MM.1S (cell line): Measurements from ENCODE around the gene LPIN1.
A peak's percentile ranks its signal among the peaks of the same experiment; 100 is the strongest.

ENCODE experiments used
- DNase-seq: peaks from one replicate; pipeline ENCODE4 v3.0.0-alpha.2; 2015
- H2AFZ ChIP-seq: fragments of 300-600 bp; sonication (generic); 2 replicates; pipeline ENCODE4 v1.6.0; 2016; ENCODE audit warnings: antibody characterized with exemption, low read length
- H3F3A ChIP-seq: fragments of 300-600 bp; sonication (generic); 2 replicates; pipeline ENCODE4 v1.6.1; 2016; ENCODE audit warnings: mild to moderate bottlenecking, antibody characterized with exemption, low read length, moderate library complexity, mixed read lengths; ENCODE audit not compliant: insufficient read depth
- H3K27ac ChIP-seq: fragments of 300-600 bp; sonication (generic); 2 replicates; pipeline ENCODE4 v1.5.1; 2016; ENCODE audit warnings: mild to moderate bottlenecking, low read length
- H3K27me3 ChIP-seq: fragments of 300-600 bp; sonication (generic); replicated peaks from 2 replicates; pipeline ENCODE4 v1.6.0; 2016; ENCODE audit warnings: low read length; ENCODE audit not compliant: insufficient read depth
- H3K36me3 ChIP-seq: fragments of 300-600 bp; sonication (generic); replicated peaks from 2 replicates; pipeline ENCODE4 v1.6.1; 2016; ENCODE audit warnings: mild to moderate bottlenecking, low read length, mixed read lengths; ENCODE audit not compliant: insufficient read depth
- H3K4me1 ChIP-seq: fragments of 300-600 bp; sonication (generic); 2 replicates; pipeline ENCODE4 v1.6.1; 2016; ENCODE audit warnings: low read length, mixed read lengths
- H3K4me2 ChIP-seq: fragments of 300-600 bp; sonication (generic); 2 replicates; pipeline ENCODE4 v1.6.0; 2016; ENCODE audit warnings: low read depth, low read length
- H3K4me3 ChIP-seq: fragments of 300-600 bp; sonication (generic); 2 replicates; pipeline ENCODE4 v1.5.1; 2016; ENCODE audit warnings: low read length, mixed read lengths
- H3K79me2 ChIP-seq: fragments of 300-600 bp; sonication (generic); 2 replicates; pipeline ENCODE4 v1.6.1; 2016; ENCODE audit warnings: mixed run types, low read length, mixed read lengths
- H3K9ac ChIP-seq: fragments of 300-600 bp; sonication (generic); 2 replicates; pipeline ENCODE4 v1.6.1; 2016; ENCODE audit warnings: low read length, mixed read lengths
- H3K9me2 ChIP-seq: fragments of 300-600 bp; sonication (generic); replicated peaks from 2 replicates; pipeline ENCODE4 v1.6.1; 2016; ENCODE audit warnings: mild to moderate bottlenecking, low read length, mixed read lengths; ENCODE audit not compliant: insufficient read depth
- H3K9me3 ChIP-seq: fragments of 300-600 bp; sonication (generic); replicated peaks from 2 replicates; pipeline ENCODE4 v1.6.1; 2016; ENCODE audit warnings: mild to moderate bottlenecking, low read length, mixed read lengths; ENCODE audit not compliant: insufficient read depth
- H4K20me1 ChIP-seq: fragments of 300-600 bp; sonication (generic); 2 replicates; pipeline ENCODE4 v1.6.1; 2016; ENCODE audit warnings: mild to moderate bottlenecking, low read length, moderate library complexity, mixed read lengths; ENCODE audit not compliant: insufficient read depth
- CTCF ChIP-seq: fragments of 300-600 bp; sonication (generic); IDR thresholded peaks from 2 replicates; pipeline ENCODE4 v1.5.1; 2016; ENCODE audit warnings: antibody characterized with exemption, low read length, mixed read lengths
- EZH2 ChIP-seq: fragments of 300-600 bp; sonication (generic); optimal IDR thresholded peaks from 2 replicates; pipeline ENCODE3; 2017; ENCODE audit warnings: low read depth, mild to moderate bottlenecking, antibody characterized with exemption, low read length, mixed read lengths
- EZH2phosphoT487 ChIP-seq: fragments of 300-600 bp; sonication (generic); IDR thresholded peaks from 2 replicates; pipeline ENCODE4 v1.6.1; 2018; ENCODE audit warnings: antibody characterized with exemption, low read length

The LPIN1 gene

GRCh38 chr2:11748018-11748860, 1.8 kb downstream of the LPIN1 start:
- Histone ChIP-seq H3K36me3 (no peaks in the 10 kb centered on the region), H3K27me3 (no peaks in the 10 kb centered on the region), H3K9me2 (no peaks in the 10 kb centered on the region), H3K4me1 (peaks cover 63% of the 10 kb centered on the region), H4K20me1 (no peaks in the 10 kb centered on the region), H3K27ac (peak overlapping the region; percentile 98), H3K4me2 (peak overlapping the region; percentile 83), H3K4me3 (peak overlapping the region; percentile 92), H3K9ac (peak overlapping the region; percentile 94), H3K79me2 (peaks cover 79% of the 10 kb centered on the region), H2AFZ (no peak overlapping the region), H3K9me3 (no peaks in the 10 kb centered on the region), H3F3A (peaks cover 92% of the 10 kb centered on the region)
- TF ChIP-seq EZH2phosphoT487 (no peak), CTCF (no peak), EZH2 (no peak)
- DNase-seq: peak; percentile 66

GRCh38 chr2:11748861-11749645, 2.6 kb downstream of the LPIN1 start:
- Histone ChIP-seq H3K9me2 (no peaks in the 10 kb centered on the region), H3K36me3 (no peaks in the 10 kb centered on the region), H3F3A (peaks cover 92% of the 10 kb centered on the region), H4K20me1 (no peaks in the 10 kb centered on the region), H2AFZ (no peak overlapping the region), H3K4me2 (peak overlapping the region; percentile 83), H3K4me1 (peaks cover 60% of the 10 kb centered on the region), H3K4me3 (peak overlapping the region; percentile 92), H3K27ac (peak overlapping the region; percentile 98), H3K9me3 (no peaks in the 10 kb centered on the region), H3K79me2 (peaks cover 72% of the 10 kb centered on the region), H3K27me3 (no peaks in the 10 kb centered on the region), H3K9ac (peak overlapping the region; percentile 94)
- DNase-seq: peak; percentile 45
- no peak for TF ChIP-seq CTCF
- TF ChIP-seq EZH2: no peak
- TF ChIP-seq EZH2phosphoT487: no peak

- Histone ChIP-seq H2AFZ (no peak overlapping the region), H3K9me2 (no peaks in the 10 kb centered on the region), H3K4me1 (peaks cover 59% of the 10 kb centered on the region), H3K9ac (peak overlapping the region; percentile 94), H3F3A (peaks cover 92% of the 10 kb centered on the region), H3K4me3 (peak overlapping the region; percentile 92), H4K20me1 (no peaks in the 10 kb centered on the region), H3K4me2 (peak overlapping the region; percentile 83), H3K27ac (peak overlapping the region; percentile 98), H3K36me3 (no peaks in the 10 kb centered on the region), H3K27me3 (no peaks in the 10 kb centered on the region), H3K9me3 (no peaks in the 10 kb centered on the region), H3K79me2 (peaks cover 76% of the 10 kb centered on the region)
- TF ChIP-seq EZH2phosphoT487 (no peak), EZH2 (no peak), CTCF (no peak)
- peak; percentile 88 for DNase-seq
These were observed 3.4 kb downstream of the LPIN1 start for GRCh38 chr2:11749646-11750349.
